Bronchial epithelial cell (primary cell): ENCODE data around the gene MYH10. TPM values are rescaled to one million over a fixed set of nuclear protein-coding genes. Genes with fewer than 3 reads are reported as not detected.
"Not testable (repeated sequence)": the region's sequence is repeated elsewhere in the genome, so short reads cannot be mapped to it uniquely, and the experiment has no call there.

ENCODE experiments used
- DNase-seq: peaks from one replicate; pipeline ENCODE4 v3.0.0-alpha.2; 2010; ENCODE audit warnings: low read depth
- FAIRE-seq: peaks from 2 replicates; lab custom pipeline; 2011; peaks lifted over from hg19 to GRCh38; lab: Jason Lieb, UNC
- H3K27me3 ChIP-seq: 2 replicates; pipeline ENCODE4 v1.5.1; 2011; ENCODE audit warnings: low read length; ENCODE audit not compliant: control insufficient read depth, insufficient read depth
- H3K36me3 ChIP-seq: 2 replicates; pipeline ENCODE4 v1.5.1; 2011; ENCODE audit warnings: low read length; ENCODE audit not compliant: control insufficient read depth, insufficient read depth
- H3K4me3 ChIP-seq: 2 replicates; pipeline ENCODE4 v1.5.1; 2011; ENCODE audit warnings: mild to moderate bottlenecking, low read depth, low read length, control low read depth
- CTCF ChIP-seq: IDR thresholded peaks from 2 replicates; pipeline ENCODE4 v1.5.1; 2011; ENCODE audit warnings: mild to moderate bottlenecking, moderate library complexity, low read length, control low read depth, inconsistent platforms; ENCODE audit not compliant: insufficient read depth, severe bottlenecking
- total RNA-seq: library from RNA; depleted of rRNA; stranded (reverse); fragments of >200 nt; gene quantifications from 2 replicates; pipeline ENCODE4 v1.2.1, GENCODE V29; 2014

Gene MYH10
- total RNA-seq, 1 donor from 2014 or later: 31.6 TPM

- no peaks in the 10 kb centered on the region for H3K36me3 ChIP-seq
- H3K4me3 ChIP-seq: no peak overlapping the region
- no peak for TF ChIP-seq CTCF
- DNase-seq: no peak
- no peak for FAIRE-seq
- H3K27me3 ChIP-seq: no peaks in the 10 kb centered on the region
Observed at GRCh38 chr17:8664456-8665126, 34.1 kb upstream of the MYH10 start.

- Histone ChIP-seq H3K27me3 (no peaks in the 10 kb centered on the region), H3K4me3 (no peak overlapping the region), H3K36me3 (no peaks in the 10 kb centered on the region)
- FAIRE-seq (no peak), DNase-seq (no peak)
- TF ChIP-seq CTCF: no peak
Observed at GRCh38 chr17:8662973-8663372, 32.4 kb upstream of the MYH10 start.

GRCh38 chr17:8662076-8662831 lies 31.7 kb upstream of the MYH10 start:
- Histone ChIP-seq H3K27me3 (no peaks in the 10 kb centered on the region), H3K4me3 (no peak overlapping the region), H3K36me3 (no peaks in the 10 kb centered on the region)
- FAIRE-seq: no peak
- no peak for DNase-seq
- no peak for TF ChIP-seq CTCF

GRCh38 chr17:8660709-8661108 lies 30.2 kb upstream of the MYH10 start:
- not testable (repeated sequence) for DNase-seq, H3K27me3 ChIP-seq, FAIRE-seq, H3K36me3 ChIP-seq, H3K4me3 ChIP-seq

- FAIRE-seq (peak; percentile 75), DNase-seq (no peak)
- Histone ChIP-seq H3K4me3 (no peak overlapping the region), H3K27me3 (no peaks in the 10 kb centered on the region), H3K36me3 (no peaks in the 10 kb centered on the region)
- no peak for TF ChIP-seq CTCF
Observed at GRCh38 chr17:8659758-8660410, 29.4 kb upstream of the MYH10 start.

GRCh38 chr17:8658810-8659209 lies 28.3 kb upstream of the MYH10 start:
- no peak for TF ChIP-seq CTCF
- FAIRE-seq (peak; percentile 85), DNase-seq (no peak)
- Histone ChIP-seq H3K27me3 (no peaks in the 10 kb centered on the region), H3K36me3 (no peaks in the 10 kb centered on the region), H3K4me3 (no peak overlapping the region)
